NB4 (cell line): Measurements from ENCODE around the gene KCNK18.

Experiments
- CTCF ChIP-seq: IDR thresholded peaks from one replicate; pipeline ENCODE4 v1.5.1; 2012; ENCODE audit warnings: low read depth, low read length
- MAX ChIP-seq: IDR thresholded peaks from 2 replicates; pipeline ENCODE4 v1.6.1; 2011; ENCODE audit warnings: low read depth, low read length
- MYC ChIP-seq: IDR thresholded peaks from 2 replicates; pipeline ENCODE4 v1.6.1; 2011; ENCODE audit warnings: low read depth, low read length
- POLR2A ChIP-seq: IDR thresholded peaks from 2 replicates; pipeline ENCODE4 v1.6.1; 2011; ENCODE audit warnings: mild to moderate bottlenecking; ENCODE audit not compliant: insufficient read length; ENCODE audit errors: extremely low read depth

- no peak for TF ChIP-seq CTCF
- TF ChIP-seq POLR2A: no peak
- no peak for TF ChIP-seq MYC
- TF ChIP-seq MAX: no peak
Observed at GRCh38 chr10:117246997-117247671, 49.8 kb downstream of the KCNK18 start.
